Lower lobe of right lung (tissue), 2 donors: ENCODE measurements around the gene PLEKHA1. TPM values are rescaled to one million over a fixed set of nuclear protein-coding genes. Genes with fewer than 3 reads are reported as not detected.
A peak's percentile ranks its signal among the peaks of the same experiment; 100 is the strongest.

Experiments used
- ATAC-seq, 2 donors: fragments of 200-7000 bp; cut with Tn5 transposase; one replicate each; pipeline ENCODE4 v1.9.1; 2020 to 2022; ENCODE audit warnings: mild to moderate bottlenecking in 2 of 2, moderate library complexity in 2 of 2
- DNase-seq: peaks from one replicate; pipeline ENCODE4 v3.0.0-alpha.2; 2020
- H3K27ac ChIP-seq: fragments of 200-600 bp; one replicate; pipeline ENCODE4 v1.8.0; 2022
- H3K27me3 ChIP-seq: fragments of 200-600 bp; one replicate; pipeline ENCODE4 v1.8.0; 2022; ENCODE audit warnings: low read depth
- H3K36me3 ChIP-seq: fragments of 200-600 bp; one replicate; pipeline ENCODE4 v1.8.0; 2022; ENCODE audit warnings: mild to moderate bottlenecking
- H3K4me1 ChIP-seq: fragments of 200-600 bp; one replicate; pipeline ENCODE4 v1.8.0; 2022
- H3K4me3 ChIP-seq: fragments of 200-600 bp; one replicate; pipeline ENCODE4 v1.8.0; 2022; ENCODE audit warnings: mild to moderate bottlenecking
- H3K9me3 ChIP-seq: fragments of 200-600 bp; one replicate; pipeline ENCODE4 v1.8.0; 2022
- intact Hi-C: fragments of 100-400 bp; cut with DNase I; formaldehyde crosslinking; loops from one replicate; pipeline ENCODE4 v1.11.0; 2022
- total RNA-seq: library from RNA; stranded (reverse); fragmentation: NEBNext Ultra II Directional; extraction: Animal tissue kit (Norgen Biotek cat#: 25700); gene quantifications from one replicate; pipeline ENCODE4 v1.2.1, GENCODE V29; 2021
- TF ChIP-seq, protein P1 (sequence below): fragments of 200-600 bp; IDR thresholded peaks from one replicate; pipeline ENCODE4 v1.8.0; 2022; ENCODE audit warnings: antibody characterized with exemption, mild to moderate bottlenecking
- donor health status: DM: no; HTN: yes; CAD: no; lungs with severe emphysema.

PLEKHA1 gene
- total RNA-seq, 1 donor from 2014 or later = 46.1 TPM

DNA sequence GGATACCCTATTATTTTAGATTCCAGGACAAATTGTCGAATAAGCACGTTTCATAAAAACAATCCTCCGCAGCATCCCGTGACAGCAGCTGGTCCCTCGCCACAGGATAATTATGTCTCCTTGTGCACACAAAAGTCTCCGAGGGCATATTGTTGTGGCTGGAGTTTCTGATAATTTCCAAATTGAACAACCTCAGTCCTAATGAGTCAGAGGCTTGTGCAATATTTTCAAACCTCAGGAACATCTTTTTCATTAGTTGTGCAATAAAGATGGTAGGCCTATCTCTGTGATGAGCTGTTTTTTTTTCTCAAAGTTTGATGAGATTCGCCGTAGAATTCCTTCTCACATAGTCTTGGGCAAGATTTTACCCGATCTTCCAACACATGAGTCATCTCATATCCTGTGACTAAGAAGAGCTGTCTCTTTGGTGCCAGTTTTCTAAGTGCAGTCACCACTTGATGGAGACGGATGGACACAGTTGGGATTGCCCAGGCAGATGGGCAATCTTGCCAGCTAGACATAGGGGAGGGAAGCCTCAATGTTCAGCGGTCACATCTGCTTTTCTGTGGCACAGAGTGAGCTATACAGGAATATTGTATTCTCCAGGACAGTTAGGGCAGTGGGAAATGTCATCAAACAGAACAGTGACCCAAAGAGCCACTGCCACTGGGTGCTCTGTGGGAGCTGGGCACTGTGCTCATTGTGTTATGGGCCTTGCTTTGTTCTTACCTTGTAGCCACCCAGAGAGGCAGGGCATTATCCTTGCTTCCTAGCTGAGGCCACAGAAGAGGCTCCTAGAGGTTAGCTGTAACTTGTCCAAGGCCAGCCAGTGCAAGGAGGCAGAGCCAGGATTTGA is 94.6 kb downstream of the PLEKHA1 start:
- H3K4me3 ChIP-seq = no peak overlapping the region
- intact Hi-C loops = no loop called here
- DNase-seq (no peak), ATAC-seq (peak; percentile 52 to 61)
- peaks cover 10% of the 10 kb centered on the region for H3K4me1 ChIP-seq
- no peaks in the 10 kb centered on the region for H3K36me3 ChIP-seq
- no peak overlapping the region for H3K27ac ChIP-seq
- H3K9me3 ChIP-seq = no peaks in the 10 kb centered on the region
- no peaks in the 10 kb centered on the region for H3K27me3 ChIP-seq
- TF ChIP-seq, protein P1, sequence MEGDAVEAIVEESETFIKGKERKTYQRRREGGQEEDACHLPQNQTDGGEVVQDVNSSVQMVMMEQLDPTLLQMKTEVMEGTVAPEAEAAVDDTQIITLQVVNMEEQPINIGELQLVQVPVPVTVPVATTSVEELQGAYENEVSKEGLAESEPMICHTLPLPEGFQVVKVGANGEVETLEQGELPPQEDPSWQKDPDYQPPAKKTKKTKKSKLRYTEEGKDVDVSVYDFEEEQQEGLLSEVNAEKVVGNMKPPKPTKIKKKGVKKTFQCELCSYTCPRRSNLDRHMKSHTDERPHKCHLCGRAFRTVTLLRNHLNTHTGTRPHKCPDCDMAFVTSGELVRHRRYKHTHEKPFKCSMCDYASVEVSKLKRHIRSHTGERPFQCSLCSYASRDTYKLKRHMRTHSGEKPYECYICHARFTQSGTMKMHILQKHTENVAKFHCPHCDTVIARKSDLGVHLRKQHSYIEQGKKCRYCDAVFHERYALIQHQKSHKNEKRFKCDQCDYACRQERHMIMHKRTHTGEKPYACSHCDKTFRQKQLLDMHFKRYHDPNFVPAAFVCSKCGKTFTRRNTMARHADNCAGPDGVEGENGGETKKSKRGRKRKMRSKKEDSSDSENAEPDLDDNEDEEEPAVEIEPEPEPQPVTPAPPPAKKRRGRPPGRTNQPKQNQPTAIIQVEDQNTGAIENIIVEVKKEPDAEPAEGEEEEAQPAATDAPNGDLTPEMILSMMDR = no peak

DNA sequence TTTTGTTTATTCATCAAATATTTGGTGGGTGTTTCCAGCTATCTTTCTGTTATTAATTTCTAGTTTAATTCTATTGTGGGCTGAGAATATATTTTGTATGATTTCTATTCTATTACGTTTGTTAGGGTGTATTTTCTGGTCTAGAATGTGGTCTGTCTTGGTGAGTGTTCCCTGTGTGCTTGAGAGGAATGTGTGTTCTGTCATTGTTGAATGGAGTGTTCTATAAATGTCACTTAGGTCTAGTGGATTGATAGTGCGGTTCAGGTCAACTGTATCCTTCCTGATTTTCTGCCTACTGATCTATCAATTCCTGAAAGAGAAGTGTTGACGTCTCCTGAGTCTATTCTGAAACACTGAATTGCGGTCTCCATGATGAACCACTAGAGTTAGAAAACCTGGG is 95.3 kb downstream of the PLEKHA1 start:
- no peaks in the 10 kb centered on the region for H3K9me3 ChIP-seq
- TF ChIP-seq, protein P1 = no peak
- intact Hi-C loops = no loop called here
- ATAC-seq (no peak), DNase-seq (no peak)
- no peaks in the 10 kb centered on the region for H3K36me3 ChIP-seq
- H3K27ac ChIP-seq = no peak overlapping the region
- H3K27me3 ChIP-seq = no peaks in the 10 kb centered on the region
- peaks cover 17% of the 10 kb centered on the region for H3K4me1 ChIP-seq
- no peak overlapping the region for H3K4me3 ChIP-seq

DNA sequence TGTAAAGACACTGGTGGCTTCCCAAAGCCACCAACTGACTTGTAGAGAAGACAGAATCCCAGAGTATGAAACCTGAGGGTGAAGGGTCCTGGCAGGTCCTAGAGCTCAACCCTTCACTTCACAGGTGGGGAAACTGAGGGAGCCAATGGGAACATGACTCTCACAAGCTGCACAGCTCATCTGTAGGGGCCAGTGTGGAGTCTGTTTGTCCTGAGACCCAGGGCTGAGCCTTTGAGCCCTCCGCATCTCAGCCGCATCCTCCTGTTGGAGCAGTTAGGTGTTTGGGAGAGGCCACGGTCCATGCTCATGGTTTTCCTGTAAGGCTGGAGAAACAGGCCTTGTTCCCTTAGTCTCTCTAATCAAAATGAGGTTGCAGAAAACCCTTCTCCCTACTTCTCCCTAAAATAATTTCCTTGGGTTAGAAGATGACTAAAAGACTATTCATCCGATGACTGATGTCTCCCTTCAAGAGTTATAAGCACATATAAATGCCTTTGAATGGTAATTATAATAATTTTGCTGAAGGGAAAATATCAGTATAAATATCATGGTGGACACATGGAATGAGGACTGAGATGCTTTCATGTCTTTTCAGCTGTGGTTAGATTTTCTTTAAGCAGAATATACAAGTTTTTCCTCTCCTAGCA is 97.1 kb downstream of the PLEKHA1 start:
- no peak for DNase-seq
- TF ChIP-seq, protein P1 = no peak
- Histone ChIP-seq H3K27me3 (no peaks in the 10 kb centered on the region), H3K27ac (no peak overlapping the region), H3K4me3 (no peak overlapping the region), H3K36me3 (no peaks in the 10 kb centered on the region), H3K9me3 (no peaks in the 10 kb centered on the region), H3K4me1 (peaks cover 33% of the 10 kb centered on the region)
- intact Hi-C loops = no loop called here
- ATAC-seq = no peak

DNA sequence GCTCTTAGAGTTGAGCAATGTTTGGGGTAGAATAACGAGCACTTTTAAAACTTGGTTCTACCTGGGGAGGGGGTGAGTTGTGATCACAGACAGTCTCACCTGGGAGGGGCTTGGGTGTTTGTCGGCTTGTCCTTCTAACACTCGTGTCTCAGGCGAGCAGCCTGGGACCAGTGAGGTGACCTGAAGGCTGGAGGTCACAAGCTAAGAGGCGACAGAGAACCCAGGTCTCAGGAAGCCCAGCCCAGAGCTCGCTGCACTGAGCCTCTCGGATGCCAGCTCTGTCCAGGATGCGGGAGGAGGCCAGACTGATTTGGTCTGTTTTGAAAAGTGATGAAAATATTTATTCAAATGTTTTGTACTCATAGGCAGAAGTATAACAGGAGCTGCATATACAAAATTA is 98.6 kb downstream of the PLEKHA1 start:
- TF ChIP-seq, protein P1 = no peak
- intact Hi-C loops = no loop called here
- Histone ChIP-seq H3K27ac (no peak overlapping the region), H3K36me3 (no peaks in the 10 kb centered on the region), H3K9me3 (no peaks in the 10 kb centered on the region), H3K4me3 (no peak overlapping the region), H3K4me1 (peaks cover 33% of the 10 kb centered on the region), H3K27me3 (no peaks in the 10 kb centered on the region)
- DNase-seq (no peak), ATAC-seq (no peak)

DNA sequence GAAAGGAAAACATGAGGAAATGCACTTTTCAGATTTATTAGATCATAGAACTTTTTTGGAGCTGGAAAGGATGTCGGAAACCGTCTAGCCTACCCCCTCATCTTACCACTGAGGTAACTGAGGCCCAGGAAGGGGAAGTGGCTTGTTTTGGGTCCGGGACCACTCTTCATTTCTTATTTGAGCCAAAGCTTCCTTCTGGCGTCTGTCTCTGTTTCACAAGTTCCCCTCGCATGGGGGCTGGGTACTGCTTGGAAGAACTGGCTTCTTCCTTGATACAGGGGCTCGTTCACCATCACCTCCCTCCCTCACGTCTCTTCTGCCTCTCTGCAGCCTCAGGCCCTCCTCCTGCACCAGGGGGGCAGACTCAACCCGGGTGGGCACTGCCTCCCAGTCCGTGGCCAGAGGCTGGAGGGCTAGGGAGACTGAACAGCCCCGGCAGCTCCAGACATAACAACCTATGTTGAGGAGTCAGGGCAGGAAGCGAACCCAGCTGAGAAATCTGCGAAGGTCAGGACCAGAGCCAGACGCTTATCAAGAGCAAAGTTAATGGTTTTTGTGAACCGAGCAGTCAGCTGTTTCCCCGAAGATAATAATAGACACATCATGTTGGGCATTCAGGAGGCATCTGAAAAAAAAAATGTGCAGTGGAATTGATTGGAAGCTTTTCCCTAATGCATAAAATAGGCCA is 99.8 kb downstream of the PLEKHA1 start:
- DNase-seq (no peak), ATAC-seq (peak in 1 of 2 donors; percentile 16)
- H3K4me3 ChIP-seq = no peak overlapping the region
- H3K27ac ChIP-seq = no peak overlapping the region
- H3K4me1 ChIP-seq = peaks cover 32% of the 10 kb centered on the region
- TF ChIP-seq, protein P1 = no peak
- H3K36me3 ChIP-seq = no peaks in the 10 kb centered on the region
- no peaks in the 10 kb centered on the region for H3K9me3 ChIP-seq
- H3K27me3 ChIP-seq = no peaks in the 10 kb centered on the region
- intact Hi-C loops = no loop called here
